GM19328 (cell line): ENCODE data around the gene BST2.
A peak's percentile ranks its signal among the peaks of the same experiment; 100 is the strongest.

Source experiments
- ATAC-seq: cut with Tn5 transposase; IDR thresholded peaks from one replicate; pipeline ENCODE4 v1.9.1; 2021; ENCODE audit warnings: mild to moderate bottlenecking, moderate library complexity; ENCODE audit not compliant: unreplicated experiment

Gene BST2, protein sequence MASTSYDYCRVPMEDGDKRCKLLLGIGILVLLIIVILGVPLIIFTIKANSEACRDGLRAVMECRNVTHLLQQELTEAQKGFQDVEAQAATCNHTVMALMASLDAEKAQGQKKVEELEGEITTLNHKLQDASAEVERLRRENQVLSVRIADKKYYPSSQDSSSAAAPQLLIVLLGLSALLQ

DNA sequence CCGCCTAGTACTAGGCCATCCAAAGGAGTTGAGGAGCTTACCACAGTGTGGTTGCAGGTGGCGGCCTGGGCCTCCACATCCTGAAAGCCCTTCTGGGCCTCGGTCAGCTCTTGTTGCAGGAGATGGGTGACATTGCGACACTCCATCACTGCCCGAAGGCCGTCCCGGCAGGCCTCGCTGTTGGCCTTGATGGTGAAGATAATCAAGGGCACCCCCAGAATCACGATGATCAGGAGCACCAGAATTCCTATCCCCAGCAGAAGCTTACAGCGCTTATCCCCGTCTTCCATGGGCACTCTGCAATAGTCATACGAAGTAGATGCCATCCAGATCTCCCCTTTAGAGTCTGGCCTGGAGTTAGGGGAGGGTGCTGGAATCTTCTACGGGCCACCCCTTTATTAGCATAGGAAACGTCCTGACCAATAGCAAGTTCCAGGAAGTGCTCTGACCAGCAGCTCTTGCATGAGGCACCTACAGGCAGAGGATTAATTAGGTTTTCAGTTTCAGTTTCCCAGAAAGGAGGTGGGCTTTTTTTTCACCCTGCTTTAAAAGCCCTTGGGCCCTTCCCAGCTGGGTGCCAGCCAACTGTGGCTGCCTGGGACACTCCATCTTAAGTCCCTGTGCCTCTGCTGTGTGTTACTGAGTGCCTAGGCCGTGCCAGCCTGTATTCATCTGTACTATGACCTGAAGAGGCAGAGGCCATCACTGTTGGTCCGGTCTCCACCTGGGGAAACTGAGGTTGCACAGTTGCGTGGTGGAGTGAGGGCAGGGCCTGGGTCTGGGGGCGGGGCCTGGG, at the start of gene BST2:
BST2 (minus strand) TSS at position 381 of the 796 bp plus-strand sequence; CDS start at position 326, 55 bp downstream.
- ATAC-seq: peak; percentile 75

DNA sequence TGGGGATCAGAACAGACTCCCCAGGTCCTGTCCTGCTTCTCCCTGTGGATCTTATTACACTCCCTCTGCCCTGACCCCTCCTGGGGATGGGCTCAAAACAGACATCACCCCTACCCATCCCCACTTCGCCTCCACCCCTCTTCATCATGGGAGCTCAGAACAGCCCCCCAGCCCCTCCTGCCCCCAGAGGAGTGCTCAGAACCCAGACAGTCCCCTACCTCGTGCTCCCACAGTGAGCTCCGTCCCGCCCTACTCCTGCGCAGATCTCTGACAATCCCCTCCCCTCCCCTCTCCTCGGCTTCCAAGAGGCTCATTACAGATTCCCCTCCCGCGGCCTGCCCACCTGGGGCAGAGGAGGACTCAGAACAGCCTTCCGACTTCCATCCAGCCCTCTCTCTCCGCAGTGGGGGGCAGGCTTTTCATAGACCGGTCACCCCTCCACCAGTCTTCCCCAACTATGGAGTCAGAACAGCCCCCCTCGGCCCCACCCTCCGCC, 49.2 kb upstream of the BST2 start:
- no peak for ATAC-seq

DNA sequence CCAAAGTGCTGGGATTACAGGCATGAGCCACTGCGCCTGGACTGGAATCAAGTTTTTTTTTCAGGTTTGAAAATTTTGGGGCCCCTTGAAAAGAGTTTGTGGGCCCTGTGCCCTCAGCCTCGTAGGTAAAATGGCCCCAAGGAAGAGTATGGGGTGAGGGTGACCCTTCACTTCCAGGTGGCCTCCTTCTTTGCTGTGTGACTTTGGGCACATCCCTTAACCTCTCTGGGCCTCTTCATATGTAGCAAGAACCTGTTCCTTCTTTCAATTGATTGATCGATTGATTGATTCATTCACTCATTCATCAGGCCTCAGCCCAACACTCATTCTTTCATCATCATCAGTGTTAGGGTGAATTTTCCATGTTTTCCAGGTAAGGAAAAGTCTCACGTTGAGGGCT, 46.4 kb upstream of the BST2 start:
- no peak for ATAC-seq

DNA sequence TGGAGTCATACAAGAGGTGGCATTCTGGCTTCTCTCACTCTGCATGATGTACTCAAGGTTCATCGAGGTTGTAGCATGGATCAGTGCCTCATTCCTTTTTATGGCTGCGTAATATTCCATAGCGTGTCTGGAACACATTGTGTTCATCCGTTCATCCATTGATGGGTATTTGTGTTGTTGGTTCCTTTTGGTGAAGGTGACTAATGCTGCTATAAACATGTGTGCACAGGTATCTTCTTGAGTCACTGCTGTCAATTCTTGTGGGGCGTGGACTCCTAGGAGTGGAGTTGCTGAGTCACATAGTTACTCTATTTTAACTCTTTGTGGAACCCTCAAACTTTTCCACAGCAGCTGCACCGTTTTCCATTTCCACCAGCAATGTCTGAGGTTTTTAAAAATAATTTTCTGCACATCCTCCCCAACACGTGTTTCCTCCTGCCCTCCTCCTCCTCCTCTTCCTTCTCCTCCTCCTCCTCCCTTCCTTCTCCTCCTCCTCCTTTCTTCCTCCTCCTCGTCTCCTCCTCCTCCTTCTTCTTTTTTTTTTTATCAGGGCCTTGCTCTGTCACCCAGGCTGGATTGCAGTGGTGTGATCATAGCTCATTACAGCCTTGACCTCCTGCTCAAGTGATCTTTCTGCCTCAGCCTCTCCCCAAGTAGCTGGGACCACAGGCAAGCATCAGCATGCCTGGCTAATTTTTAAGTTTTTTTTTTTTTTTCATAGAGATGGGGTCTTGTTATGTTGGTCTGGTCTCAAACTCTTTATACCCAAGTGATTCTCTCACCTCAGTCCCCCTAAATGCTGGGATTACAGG, 45.0 kb upstream of the BST2 start:
- no peak for ATAC-seq

DNA sequence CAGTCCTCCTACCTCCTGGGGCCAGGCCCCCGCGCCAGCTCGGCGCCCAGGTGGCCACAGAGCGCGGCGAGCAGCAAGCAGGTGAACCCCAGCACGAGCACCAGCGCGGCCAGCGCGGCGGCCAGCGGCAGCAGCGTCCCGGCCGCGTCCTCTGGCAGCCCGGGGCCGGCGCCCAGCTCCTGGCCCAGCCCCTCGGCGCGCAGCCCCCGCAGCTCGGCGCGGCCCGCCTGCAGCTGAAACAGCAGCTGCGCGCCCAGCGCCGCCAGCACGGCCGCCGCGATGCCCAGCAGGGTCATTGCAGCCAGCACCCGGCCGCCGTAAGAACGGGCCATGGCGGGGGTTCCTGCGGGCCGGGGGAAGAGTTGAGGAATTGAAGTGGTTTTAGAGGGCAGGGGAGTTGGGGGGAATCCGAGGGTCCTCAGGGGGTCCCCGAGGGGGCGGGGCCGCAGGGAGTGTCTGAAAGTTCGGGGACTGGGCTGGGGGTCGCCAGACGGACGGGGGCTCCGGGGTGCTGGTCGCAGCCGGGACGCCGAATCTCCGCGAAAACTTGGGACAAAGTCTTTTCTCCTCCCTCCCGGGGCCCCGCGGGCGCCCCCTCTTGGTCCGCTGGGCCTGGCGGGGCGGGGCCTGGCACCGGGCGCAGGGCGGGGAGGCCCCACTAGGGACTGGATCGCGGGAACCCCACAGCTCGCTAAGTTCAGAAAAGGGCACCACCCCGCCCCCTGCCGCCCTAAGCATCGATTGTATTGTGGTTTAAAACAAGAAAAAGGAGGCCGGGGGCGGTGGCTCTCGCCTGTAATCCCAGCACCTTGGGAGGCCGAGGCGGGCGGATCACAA, 42.9 kb upstream of the BST2 start, which contains the start of gene TMEM221:
TMEM221 (minus strand) TSS at position 538 of the 837 bp plus-strand sequence; CDS start at position 332, 206 bp downstream.
- ATAC-seq: no peak

DNA sequence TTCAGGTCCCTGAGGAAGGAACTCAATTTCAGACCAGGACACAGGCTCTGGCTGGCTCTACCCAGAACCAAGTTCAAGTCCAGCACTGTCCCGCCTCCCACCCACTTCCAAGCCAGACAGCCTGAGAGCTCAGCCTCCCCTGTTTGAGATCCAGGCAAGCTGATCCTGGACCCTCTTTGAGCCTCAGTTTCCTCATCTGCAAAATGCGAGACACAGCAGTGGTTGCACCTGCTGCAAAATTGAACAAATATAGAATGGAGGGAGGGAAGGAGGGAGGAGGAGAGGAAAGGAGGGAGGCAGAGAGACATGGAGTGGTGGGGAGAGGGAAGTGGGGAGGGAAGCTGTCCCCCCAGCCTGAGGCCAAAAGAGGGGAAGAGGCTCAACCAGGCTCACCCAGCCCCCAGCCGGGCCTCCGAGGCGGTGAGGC, 42.3 kb upstream of the BST2 start:
- no peak for ATAC-seq

DNA sequence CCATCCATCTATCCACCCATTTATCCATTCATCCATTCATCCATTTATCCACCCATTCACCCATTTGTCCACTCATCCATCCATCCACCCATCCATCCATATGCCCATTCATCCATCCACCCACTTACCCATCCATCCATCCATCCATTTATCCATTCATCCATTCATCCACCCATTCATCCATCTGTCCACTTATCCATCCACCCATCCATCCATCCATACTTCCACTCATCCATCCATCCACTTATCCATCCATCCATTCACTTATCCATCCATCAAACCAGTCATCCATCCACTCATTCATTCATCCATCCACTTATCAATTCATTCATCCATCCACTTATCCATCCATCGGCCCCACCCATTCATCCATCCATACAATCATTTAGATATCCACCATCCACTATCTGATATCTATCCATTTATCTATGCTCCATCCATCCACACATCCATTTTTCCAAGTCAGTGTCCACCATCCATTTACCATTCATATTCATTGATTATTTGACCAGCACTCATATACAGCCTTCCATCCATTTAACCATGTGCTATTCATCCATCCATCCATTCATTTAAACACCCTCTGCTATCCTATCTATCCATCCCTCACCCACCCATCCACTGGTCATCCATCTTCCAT, 40.2 kb upstream of the BST2 start:
- ATAC-seq: no peak

DNA sequence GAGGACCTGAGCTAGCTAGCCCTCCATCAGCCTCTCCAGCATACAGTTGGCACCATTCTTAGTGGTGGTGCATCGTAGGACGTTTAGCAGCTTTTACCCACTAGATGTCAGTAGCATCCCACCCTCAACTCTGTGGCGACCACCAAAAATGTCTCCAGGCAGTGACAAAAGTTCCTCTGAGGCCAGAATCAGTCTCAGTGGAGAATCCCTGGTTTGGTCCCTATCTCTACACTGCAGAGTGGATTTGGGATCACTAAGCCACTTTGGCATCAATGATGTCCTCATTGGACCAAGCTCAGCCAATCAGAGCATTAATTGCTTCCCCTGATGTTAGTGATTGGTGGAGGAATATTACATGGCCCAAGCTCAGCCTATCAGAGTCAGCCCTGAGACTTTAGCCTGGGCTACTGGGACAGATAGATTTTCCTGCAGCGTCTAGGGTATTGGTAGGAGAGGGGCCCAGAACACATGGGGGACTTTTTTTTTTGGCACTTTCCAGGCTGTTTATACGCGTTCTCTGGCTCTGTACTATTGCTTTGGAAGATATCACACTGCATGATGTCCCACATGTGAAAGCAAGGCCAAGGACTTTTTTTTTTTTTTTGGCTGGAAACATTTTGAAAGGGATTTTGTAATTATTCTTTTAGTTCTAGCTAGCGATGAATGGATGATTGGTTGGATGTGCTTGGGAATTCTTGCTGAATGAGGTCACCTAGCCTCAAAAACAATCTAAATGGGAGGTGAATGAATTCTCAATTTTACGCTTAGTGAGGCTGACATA, 36.0 kb upstream of the BST2 start:
- ATAC-seq: no peak

DNA sequence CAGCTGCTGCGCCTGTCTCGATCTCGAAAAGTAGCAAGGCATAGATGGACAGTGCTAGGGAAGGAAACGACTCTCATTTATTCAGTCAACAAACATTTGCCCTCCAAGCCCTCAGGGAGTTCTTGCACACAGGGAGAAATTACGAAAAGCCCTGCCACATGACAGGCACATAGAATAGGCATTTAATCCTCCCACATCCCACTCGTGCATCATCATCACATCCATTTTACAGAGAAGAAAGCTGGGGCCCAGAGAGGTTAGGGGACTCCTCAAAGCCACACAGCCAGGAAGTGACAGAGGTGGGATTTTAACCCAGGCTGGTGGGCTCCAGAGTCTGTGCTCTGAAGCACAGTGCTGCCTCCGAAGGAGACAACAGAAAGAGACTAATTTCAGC, 31.4 kb upstream of the BST2 start:
- ATAC-seq: no peak

DNA sequence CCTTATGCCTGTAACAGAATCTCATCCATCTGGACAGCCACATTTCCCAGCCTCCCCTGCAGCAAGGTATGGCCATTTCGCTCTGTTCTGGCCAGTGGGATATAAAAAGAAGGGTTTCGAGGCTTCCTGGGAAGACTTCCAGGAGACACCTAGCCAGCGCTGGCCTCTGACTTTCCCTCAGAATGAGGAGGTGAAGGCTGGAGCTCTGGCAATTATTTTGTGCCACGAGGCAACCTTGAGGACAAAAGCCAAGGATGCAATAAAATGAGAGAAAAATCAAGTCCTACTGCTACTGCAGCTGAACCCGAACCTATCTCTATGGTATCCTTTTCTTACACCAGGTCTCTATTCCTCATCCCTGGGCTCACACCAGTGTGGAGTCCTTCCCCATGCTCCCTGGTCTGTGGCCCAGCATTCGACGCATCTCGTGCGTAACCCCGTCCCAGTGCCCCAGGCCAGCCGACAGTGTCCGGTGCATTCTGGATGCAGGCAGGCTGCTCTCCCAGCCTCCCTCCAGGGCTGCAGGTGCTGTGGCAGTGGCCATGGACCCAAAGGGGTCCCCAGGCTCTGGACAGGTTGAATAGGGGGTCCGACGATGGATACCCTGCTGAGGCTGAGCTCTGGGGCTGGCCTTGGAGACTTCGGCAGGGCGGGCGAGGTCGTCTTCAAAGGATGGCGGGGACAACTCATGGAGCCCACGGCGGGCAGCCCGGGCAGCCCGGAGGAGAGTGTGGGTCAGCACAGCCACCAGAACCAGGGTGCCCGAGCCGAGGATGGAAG, 30.9 kb upstream of the BST2 start:
- no peak for ATAC-seq

DNA sequence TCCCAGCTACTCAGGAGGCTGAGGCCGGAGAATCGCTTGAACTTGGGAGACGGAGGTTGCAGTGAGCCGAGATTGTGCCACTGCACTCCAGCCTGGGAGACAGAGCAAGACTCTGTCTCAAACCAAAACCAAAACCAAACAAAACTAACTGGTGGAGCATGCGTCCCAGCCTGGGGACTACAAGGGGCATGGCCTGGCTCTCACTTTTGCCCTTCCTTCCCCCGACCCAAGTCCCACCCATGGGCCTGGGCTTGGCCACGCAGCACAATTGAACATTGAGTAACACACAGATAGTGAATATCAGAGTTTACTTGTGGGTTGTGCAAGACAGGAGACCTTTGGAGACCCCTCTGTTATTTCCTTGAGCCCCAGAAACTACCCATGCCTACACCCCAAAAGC, 29.8 kb upstream of the BST2 start:
- no peak for ATAC-seq

DNA sequence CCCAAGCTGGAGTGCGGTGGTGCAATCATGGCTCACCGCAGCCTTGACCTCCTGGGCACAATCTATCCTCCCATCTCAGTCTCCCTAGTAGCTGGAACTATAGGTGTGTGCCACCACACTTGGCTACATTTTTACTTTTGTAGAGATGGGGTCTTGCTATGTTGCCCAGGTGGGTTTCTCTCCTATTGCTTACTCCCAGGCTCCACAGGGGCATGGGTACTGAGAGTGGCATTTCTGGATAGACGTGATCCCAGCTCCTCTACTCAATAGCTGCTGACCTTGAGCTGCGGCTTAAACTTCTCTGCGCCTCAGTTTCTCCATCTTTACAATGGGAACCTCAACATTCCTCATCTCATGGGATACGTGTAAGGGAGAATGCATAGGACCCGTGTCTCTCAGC, 26.0 kb upstream of the BST2 start:
- no peak for ATAC-seq

DNA sequence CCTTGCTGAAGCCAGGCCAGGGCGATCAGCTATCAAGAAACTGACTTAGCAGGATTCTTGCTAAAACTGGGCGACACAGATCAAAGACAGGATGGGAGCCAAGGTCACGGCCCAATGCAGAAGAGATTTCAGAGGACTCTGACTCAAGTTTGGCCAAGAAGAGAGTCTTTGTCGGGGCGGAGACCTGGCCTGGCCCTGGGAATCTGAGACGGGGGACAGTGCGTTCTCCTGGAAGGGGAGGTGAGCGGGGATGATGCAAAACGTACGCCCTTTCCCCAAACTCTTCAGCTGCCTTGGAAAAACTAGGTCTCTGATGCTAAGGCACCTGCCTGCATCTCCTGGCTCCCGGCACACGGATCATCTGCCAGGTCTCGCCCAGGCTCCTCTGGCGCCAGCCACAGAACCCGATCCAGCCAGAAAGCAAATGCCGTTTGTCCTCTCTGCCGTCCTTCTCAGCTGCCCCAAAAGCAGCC, 24.2 kb upstream of the BST2 start:
- ATAC-seq: no peak

DNA sequence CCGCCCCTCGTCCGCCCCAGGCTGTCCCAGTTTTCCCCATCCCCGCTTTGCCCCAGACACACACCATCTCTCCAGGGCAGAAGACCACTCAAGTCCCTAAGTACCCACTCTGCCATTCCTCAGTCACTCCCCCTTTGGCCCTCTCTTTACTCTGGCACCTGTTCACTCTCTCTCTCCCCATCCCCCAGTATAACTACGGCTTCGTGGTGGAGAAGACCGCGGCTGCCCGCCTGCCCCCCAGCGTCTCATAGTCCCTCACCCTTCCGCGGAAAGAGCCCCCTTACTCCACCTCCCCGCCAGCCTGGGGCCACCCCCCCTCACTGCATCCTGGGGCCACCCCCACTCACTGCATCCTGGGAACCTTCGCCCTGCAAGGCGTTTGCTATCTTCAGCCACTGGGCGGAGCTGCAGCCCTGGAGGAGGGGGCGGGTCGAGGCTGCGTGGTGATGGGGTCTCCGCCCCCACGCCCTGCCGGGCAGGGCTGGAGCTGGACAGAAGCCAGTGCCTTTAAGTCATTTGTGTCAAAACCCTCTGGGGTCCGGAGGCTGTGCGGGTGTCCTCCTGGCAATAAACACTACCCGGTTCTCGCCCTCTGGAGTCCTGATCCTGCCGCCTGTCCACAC, 19.4 kb upstream of the BST2 start:
- ATAC-seq: no peak

DNA sequence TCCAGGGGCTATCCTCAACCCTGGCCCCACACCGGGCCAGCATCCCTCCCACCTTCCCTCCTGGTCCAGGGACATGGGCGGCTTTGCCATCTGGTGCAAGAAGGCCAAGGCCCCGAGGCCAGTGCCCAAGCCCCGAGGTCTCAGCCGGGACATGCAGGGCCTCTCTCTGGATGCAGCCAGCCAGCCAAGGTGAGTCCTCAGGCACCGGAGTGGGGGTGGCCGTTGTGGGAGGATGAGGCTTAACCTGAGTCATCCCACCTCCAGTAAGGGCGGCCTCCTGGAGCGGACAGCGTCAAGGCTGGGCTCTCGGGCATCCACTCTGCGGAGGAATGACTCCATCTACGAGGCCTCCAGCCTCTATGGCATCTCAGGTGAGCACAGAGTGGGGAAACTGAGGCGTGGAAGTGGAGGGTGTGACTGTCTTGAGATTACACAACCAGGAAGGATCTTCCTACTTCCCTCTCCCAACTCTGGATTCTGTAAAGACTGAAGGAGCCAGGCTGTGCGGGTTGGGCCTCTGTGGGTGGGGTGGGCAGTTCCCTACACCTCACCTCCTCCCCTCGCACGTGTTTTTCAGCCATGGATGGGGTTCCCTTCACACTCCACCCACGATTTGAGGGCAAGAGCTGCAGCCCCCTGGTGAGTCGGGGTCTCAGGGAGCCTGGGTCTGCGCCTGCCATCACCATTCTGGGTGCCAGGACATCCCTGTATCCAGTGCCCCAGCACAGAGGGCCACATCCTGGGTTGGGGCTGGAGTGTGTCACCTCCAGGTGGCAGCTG, 18.2 kb upstream of the BST2 start:
- ATAC-seq: no peak

DNA sequence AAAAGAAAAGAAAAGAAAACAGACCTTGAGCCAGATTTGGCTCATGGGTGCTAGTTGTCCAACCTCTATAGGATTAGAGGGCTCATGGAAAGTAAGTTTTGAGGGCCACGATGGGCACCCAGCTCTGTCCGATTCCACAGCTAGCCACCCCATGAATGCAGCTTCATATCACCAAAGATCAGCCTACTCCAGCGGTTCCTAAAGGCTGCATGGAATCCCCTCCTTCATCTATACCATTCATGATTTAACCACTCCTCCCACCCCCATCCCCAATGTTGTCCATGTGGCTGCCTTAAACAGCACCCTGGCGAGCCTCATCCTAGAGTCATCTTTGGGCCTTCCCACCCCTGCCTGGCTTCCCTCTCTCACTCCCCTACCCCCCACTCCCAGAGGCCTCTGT, 16.5 kb upstream of the BST2 start:
- no peak for ATAC-seq

DNA sequence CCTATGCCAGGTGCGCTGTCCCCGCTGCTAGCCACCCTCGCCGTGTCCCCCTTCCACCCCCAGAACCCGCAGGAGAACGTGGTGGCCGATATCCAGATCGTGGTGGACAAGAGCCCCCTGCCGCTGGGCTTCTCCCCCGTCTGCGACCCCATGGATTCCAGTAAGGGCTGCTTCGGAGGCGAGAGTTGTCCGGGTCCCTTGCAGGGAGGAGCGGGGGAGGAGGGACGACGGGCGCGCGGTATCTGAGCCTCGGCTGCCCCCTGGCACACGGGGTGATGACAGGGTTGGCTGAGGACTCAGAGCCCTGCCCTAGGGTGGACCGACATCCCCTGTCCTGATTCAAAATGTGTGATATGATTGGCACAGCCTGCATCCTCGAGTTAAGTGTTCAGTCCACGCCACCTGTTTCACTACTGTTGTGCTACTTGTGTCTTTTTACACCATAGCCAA, 15.1 kb upstream of the BST2 start:
- no peak for ATAC-seq
